RCC 7860 (cell line): Measurements from ENCODE around the gene CCT6A.
"Not testable (repeated sequence)": the region's sequence is repeated elsewhere in the genome, so short reads cannot be mapped to it uniquely, and the experiment has no call there.

ENCODE experiments used
- DNase-seq: peaks from one replicate; pipeline ENCODE4 v3.0.0-alpha.2; 2015; ENCODE audit warnings: low spot score
- FAIRE-seq: peaks from 2 replicates; lab custom pipeline; 2012; peaks lifted over from hg19 to GRCh38; lab: Jason Lieb, UNC

Gene CCT6A, protein sequence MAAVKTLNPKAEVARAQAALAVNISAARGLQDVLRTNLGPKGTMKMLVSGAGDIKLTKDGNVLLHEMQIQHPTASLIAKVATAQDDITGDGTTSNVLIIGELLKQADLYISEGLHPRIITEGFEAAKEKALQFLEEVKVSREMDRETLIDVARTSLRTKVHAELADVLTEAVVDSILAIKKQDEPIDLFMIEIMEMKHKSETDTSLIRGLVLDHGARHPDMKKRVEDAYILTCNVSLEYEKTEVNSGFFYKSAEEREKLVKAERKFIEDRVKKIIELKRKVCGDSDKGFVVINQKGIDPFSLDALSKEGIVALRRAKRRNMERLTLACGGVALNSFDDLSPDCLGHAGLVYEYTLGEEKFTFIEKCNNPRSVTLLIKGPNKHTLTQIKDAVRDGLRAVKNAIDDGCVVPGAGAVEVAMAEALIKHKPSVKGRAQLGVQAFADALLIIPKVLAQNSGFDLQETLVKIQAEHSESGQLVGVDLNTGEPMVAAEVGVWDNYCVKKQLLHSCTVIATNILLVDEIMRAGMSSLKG

DNA sequence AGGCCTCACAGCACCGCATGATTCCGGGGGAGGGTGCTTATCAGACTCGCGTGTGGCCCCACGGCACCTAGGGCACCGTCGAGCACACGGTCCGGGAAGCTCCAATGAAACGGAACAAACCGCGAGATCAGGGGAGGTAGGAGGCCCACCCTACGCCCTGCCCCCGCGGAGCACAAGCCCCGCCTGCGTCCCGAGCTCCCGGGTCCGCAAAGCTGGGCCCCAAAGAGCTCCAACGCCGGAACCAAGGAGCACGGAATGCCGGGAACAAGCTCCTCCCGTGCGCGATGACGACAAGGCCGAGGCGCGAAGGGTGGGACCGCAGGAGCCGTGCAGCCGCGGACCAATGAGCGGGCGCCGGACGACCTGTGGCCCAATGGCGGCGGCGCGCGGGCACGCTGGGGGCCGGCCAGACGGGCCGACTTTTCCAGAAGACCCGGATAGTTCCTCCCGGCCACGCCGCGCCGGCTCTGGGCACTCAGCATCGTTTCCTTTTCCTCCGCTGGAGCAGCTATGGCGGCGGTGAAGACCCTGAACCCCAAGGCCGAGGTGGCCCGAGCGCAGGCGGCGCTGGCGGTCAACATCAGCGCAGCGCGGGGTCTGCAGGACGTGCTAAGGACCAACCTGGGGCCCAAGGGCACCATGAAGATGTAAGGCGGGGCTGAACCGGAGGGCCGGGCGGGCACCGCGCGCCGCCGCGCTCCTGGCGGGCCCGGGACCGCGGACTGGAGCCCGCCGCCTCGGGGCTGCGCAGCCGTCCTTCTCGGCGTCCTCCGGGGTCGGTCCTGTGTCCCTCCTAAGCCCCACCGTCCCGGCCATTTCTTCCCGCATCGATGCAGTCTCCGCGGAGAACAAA is at the start of gene CCT6A, which contains the start of gene PSPH:
CCT6A (plus strand) TSS at position 427 of the 853 bp plus-strand sequence; CDS start at position 511, 84 bp downstream.
PSPH (minus strand) TSS at position 106 of the 853 bp plus-strand sequence. CDS start 30,232 bp downstream, outside the sequence.
- FAIRE-seq (peak; percentile 85), DNase-seq (peak; percentile 97)

DNA sequence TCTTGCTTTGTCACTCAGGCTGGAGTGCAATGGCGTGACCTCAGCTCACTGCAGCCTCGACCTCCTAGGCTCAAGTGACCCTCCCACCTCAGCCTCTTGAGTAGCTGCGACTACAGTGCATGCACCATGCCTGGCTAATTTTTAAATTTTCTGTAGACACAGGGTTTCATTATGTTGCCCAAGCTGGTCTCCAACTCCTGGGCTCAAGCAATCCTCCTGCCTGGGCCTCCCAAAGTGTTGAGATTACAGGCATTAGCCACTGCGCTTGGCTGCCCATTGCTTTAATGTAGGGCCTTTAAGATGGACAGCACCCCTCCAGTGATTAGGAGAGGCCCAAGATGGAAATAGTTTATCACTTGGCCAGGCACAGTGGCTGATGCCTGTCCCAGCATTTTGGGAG is 47.8 kb upstream of the CCT6A start:
- DNase-seq (no peak), FAIRE-seq (no peak)

DNA sequence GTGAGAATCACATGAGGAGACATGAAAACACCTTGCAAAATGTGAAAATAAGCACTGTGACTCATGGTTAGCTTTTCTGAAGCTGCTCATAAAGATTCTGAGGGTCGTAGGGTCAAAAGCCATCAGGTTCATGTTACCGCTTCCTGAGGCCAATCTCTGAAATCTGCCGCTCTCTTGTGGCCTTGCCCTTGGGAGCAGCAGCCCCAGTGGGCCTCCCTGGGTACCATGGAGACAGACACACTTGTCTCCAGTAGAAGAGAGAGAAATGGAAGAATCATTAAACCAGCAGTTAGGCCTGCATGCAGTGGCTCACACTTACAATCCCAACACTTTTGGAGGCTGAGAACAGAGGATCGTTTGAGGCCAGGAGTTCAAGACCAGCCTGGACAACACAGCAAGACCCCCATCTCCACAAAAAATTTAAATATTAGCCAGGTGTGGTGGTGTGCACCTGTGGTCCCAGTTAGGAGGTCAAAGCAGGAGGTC is 44.4 kb upstream of the CCT6A start:
- FAIRE-seq, result no peak
- peak; percentile 15 for DNase-seq

DNA sequence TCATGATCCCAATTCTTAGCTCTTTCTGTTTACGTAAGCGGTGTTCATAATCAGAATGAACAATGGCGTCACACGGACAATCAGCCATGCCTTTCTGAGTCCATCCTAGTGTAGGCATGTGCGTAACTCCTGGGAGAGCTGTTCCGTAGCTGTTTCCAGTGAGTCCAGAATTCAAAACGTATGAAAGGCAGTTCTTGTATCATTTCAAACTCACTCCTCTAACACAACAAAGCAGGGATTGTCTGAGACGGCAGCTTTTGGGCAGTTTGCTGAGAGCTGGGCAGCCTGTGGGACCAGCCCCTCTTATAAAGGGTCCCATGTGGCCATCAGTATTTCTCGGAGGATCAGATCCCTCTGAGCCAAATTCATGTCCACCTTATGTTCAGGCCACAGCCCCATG is 43.7 kb upstream of the CCT6A start:
- no peak for DNase-seq
- no peak for FAIRE-seq

DNA sequence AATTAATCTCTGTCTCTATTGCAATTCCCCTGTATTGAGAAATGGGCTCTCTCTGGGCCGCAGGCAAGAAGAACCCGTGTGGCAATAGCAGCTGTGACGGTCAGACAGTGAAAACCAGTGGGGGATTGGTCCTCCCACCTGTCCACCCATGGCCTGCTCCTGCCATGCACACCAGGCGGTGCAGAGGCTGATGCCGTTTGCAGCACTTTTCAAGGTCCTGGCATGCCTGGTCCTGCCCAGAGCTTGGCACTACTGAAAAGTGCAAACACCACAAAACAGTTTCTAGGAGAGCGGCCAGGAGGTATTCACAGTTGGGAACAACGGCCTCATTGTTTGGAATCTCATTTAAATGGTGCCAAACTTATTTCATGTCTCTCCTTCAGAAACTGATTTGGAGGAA is 41.9 kb upstream of the CCT6A start:
- FAIRE-seq, result no peak
- no peak for DNase-seq

DNA sequence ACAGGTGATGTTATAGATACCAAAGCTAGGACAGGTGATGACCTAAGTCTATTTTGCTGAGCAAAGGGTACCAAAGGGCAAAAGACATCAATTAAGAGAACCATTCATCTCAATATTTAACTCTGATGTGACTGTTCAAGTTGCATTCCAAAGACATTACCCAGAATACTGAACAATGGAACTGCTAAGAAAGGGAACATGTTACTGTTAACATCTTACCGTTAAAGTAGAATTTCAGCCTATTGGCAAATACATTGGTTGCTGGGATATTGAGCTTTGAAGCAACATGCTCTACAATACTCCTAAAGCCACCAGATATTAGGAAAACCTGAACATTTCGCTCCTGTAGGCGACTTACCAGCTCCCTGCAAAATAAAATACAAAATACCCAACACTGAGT is 34.5 kb upstream of the CCT6A start:
- FAIRE-seq, DNase-seq: not testable (repeated sequence)

DNA sequence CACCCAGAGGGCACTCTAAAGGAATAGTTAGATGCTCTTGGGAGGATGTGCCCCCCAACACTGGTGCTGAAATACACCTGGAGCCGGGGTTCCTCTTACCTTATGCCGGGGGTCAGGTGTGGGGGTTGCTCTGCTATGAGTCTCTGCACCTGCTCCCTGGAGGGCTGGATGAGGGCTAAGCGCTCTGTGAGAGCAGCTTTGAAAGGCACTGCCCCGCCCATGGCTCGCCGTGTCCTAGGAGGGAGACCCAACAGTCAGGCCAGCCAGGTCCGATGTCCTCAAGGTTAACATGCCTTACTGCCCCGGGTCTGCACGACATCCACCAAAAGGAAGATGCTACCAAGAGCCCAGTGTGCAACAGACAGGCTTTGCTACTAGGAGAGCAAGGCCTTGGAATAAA is 32.1 kb upstream of the CCT6A start:
- FAIRE-seq (no peak), DNase-seq (no peak)

DNA sequence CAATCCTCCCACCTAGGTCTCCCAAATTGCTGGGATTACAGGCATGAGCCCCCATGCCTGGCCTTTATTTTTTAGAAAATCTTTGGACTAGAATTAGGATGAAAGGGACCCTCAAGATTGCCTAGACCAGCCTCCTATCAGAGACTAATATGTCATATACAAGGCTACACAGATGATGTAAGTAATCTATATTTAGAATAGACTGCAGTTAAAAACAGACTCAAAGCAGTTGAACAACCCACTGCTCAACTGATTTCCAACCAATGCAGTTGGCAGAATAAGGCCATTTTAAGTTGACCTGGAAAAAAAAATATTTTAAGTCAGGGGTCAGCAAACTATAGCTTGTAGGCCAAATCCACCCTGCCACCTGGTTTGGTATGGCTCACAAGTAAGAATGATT is 28.1 kb upstream of the CCT6A start:
- no peak for FAIRE-seq
- DNase-seq, result no peak

DNA sequence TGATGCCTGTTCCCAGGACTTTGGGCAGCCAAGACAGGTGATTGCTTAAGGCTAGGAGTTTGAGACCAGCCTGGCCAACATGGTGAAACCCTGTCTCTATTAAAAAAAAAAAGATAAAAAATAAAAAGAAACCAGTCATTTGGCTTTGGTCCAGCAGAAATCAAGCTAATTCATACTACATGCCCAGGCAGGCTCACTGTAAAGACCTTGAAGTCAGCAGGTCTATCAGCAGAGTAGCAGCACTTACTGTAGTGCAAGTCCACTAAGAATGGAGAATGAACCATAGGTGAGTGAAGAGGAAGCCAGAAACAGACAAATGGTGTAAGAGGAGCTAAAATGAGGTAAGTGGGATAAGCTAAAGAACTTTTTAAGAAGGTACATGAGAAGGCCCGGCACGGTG is 25.0 kb upstream of the CCT6A start:
- DNase-seq (no peak), FAIRE-seq (no peak)

DNA sequence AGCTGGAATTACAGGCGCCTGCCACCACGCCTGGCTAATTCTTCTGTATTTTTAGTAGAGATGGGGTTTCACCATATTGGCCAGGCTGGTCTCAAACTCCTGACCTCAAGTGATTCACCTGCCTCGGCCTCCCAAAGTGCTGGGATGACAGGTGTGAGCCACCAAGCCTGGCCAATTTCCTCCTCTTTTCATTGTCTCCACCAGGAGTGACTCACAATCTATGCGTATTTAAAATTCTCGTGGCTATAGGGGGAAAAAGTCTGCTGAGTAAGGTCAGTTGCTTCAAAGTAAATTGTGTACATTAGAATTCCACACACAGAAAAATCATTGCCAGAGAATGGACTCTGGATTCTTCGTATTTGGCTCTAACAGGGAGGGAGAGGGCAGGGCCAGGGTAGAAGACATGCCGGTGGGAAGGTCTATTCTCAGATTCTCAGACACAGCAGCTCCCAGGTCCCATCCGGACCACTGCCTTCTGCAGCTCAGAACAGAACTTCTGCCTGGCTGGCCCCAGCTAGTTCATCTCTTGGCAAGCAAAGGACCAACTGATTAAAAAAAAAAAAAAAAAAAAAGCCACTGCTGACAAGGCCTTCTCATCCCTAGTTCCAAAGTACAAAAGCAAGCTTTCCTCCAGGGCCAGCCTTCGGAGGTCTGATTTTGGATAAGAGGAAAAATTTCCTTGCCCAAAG is 22.5 kb upstream of the CCT6A start:
- FAIRE-seq (no peak), DNase-seq (peak; percentile 49)

DNA sequence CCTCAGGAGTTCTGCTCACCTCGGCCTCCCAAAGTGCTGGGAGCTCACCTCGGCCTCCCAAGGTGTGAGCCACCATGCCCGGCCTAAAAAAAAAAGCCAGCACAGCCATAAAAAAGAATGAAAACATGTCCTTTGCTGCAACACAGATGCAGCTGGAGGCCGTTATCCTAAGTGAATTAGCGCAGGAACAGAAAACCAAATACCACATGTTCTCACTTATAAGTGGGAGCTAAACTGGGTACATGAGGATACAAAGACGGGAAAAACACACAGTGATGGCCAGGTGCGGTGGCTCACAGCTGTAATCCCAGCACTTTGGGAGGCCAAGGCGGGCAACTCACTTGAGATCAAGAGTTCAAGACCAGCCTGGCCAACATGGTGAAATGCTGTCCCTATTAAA is 21.2 kb upstream of the CCT6A start:
- DNase-seq, result no peak
- FAIRE-seq, result no peak

DNA sequence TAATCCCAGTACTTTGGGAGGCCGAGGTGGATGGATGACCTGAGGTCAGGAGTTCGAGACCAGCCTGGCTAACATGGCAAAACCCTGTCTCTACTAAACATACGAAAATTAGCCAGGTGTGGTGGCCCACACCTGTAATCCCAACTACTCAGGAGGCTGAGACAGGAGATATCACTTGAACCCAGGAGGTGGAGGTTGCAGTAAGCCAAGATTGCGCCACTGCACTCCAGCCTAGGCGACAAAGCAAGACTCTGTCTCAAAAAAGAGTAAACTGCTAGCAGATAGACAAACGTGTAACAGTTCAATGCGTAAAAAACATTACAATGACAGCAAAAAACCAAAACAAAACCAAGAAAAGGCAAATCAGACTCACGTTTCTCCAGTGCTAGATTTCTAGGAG is 20.0 kb upstream of the CCT6A start:
- not testable (repeated sequence) for FAIRE-seq, DNase-seq

DNA sequence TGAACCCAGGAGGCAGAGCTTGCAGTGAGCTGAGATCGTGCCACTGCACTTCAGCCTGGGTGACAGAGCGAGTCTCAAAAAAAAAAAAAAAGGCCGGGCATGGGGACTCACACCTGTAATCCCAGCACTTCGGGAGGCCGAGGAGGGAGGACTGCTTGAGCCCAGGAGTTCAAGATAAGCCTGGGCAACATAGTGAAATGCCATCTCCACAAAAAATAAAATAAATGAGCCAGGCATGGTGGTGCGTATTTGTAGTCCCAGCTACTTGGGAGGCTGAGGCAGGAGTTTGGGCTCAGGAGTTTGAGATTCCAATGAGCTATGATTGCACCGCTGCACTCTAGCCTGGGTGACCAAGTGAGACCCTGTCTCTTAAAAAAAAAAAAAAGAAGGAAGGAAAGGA is 19.0 kb upstream of the CCT6A start:
- not testable (repeated sequence) for DNase-seq, FAIRE-seq

DNA sequence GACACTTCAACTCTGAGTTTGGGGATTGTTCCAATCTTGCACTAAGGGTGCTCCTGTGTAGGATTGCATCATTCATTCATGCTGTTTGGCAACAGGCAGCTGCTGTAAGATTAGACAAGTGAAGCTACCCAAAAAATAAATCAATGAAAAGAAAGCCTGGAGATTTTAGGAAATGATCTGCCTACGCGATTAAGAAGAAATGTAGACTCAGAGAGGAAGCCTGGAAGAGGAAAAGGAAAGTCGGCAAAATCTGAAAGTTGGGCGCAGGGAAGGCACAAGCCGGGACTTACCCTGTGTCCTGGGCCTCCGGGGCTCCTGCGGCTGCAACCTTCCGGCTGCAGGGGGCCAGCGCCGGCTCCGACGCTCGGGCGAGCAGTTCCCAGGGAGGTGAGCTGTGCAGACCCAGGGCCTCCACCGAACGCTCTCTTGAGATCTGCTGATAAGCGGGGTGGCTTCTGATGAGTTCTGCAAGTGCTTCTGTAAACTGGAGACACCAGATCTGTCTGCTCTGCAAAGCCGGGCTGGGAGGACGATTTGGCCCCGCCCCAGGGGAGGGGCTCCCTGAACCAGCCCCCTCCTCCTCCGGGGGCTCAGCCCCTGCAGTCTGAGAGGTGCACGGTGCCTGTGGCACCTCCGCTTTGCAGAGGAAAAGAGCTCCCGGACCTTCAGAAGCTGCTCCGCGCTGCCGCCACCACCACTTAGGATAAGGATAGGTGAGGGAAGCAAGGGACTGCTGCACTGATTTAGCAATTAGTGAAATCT is 17.7 kb upstream of the CCT6A start:
- FAIRE-seq (peak; percentile 68), DNase-seq (peak; percentile 71)

DNA sequence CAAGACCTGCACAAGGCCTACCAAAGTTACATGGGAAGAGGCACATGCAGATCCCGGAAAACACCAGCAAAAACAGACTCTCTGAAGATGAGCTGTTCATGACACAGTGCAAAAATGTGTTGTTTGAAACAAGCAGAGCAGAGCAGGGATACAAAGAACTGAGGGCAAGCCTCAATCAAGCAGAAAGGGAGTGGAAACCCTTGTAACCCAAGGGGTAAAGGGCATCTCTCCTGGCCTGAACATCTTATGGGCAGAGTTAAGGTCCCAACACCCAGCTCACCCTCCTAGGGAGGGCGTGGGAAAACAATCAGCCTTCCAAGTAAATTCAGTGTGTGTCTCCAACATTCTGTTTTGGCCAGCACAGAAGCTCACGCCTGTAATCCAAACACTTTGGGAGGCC is 10.8 kb upstream of the CCT6A start:
- DNase-seq (no peak), FAIRE-seq (no peak)

DNA sequence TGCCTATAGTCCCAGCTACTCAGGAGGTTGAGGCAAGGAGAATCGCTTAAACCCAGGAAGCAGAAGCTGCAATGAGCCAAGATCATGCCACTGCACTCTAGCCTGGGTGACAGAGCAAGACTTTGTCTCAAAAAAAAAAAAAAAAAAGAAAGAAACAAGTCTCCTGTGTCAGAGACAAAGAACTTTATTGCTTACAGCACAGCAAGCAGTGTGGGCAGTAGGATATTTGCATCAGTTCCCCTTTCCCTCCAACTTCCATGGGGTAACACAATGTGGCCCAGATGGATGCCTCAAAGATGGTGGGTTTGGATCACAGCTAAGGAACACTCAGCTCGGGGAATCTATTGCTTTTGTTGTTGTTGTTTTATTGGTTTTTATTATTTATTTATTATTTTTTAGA is 5.8 kb upstream of the CCT6A start:
- not testable (repeated sequence) for FAIRE-seq, DNase-seq

DNA sequence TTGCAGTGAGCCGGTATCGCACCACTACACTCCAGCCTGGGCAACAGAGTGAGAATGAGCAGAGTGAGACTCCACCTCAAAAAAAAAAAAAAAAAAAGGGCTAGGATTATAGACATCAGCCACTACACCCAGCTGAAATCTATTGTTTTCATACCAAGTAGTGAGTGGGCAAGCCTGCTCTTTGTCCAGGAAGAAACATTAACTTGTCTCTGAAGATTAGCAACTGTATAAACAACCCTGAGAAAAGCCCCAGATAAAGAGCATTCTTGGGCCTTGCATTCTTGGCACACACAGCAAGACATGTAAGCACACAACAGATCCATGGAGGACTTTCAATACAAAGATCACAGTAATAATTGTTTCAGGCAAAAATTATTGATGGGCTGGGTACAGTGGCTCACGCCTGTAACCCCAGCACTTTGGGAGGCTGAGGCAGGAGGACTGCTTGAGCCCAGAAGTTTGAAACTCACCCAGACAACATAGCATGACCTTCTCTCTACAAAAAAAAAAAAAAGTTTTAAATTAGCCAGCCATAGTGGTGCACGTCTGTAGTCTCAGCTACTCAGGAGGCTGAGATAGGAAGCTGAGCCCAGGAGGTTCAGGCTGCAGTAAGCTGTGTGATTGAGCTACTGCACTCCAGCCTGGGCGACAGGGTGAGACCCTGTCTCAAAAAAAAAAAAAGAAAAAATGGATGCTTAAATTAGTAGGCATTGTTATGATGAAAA is 4.7 kb upstream of the CCT6A start:
- peak; percentile 76 for DNase-seq

DNA sequence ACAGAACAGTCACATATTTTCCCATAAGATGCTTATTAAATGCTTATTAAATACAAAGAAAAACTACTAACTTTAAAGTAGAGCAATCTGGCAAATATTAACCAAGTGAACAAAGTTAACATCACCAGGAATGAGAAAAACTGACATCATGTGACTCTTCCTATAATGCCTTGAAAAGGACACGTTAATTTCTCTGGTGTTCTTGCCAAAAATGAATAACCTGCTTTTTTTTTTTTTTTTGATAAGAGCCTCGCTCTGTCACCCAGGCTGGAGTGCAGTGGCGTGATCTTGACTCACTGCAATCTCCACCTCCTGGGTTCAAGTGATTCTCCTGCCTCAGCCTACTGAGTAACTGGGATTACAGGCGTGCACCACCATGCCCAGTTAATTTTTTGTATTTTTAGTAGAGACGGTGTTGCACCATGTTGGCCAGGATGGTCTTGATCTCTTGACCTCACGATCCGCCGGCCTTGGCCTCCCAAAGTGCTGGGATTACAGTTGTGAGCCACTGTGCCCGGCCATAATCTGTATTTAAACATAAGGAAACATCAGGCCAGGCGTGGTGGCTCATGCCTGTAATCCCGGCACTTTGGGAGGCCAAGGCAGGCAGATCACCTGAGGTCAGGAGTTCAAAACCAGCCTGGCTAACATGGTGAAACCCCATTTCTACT is 4.0 kb upstream of the CCT6A start:
- peak; percentile 79 for DNase-seq
- peak; percentile 97 for FAIRE-seq

More for the DNA sequence above, 4.7 kb upstream of the CCT6A start:
- peak; percentile 59 for FAIRE-seq

DNA sequence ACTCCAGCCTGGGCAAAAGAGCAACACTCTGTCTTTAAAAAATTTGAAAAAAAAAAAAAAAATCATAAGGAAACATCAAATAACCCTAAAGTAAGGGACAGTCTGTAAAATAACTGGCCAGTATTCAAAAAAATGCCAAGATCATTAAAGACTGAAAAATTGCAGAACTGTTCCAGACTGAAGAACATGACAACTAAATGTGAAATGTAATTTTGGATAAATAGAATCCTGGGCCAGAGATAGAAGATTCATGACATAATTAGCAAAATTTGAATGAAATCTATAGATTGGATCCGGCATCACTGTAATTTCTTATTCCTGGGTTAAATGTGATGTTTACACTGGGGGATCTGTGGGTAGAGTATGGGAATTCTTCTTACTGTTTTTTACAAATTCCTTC is 3.3 kb upstream of the CCT6A start:
- DNase-seq, result no peak
- no peak for FAIRE-seq
